H1 (cell line): Measurements from ENCODE around the gene PRG2.

Source experiments
- JUND ChIP-seq: IDR thresholded peaks from 2 replicates; pipeline ENCODE4 v1.6.1; 2011; ENCODE audit warnings: mild to moderate bottlenecking, improper control_type of control experiment, low read length
- POLR2AphosphoS5 ChIP-seq: IDR thresholded peaks from 2 replicates; pipeline ENCODE4 v1.6.1; 2011; ENCODE audit warnings: low read depth, low read length
- TAF7 ChIP-seq: optimal IDR thresholded peaks from 2 replicates; pipeline ENCODE3; 2011; ENCODE audit warnings: low read depth, mild to moderate bottlenecking, inconsistent platforms, low read length, moderate library complexity, borderline replicate concordance
- TF ChIP-seq, protein P1 (sequence below): IDR thresholded peaks from 2 replicates; pipeline ENCODE4 v1.6.1; 2012; ENCODE audit warnings: inconsistent platforms
- TF ChIP-seq, protein P2 (sequence below), 3 experiments: IDR thresholded peaks; 1 replicate in 2 of 3; 2 replicates in 1 of 3; pipeline versions ENCODE4 v1.5.1 to v1.6.1; 2011; ENCODE audit warnings: low read length in 3 of 3, mild to moderate bottlenecking in 3 of 3, inconsistent platforms in 2 of 3, low read depth in 1 of 3, moderate library complexity in 1 of 3; ENCODE audit not compliant: insufficient read depth in 1 of 3; ENCODE audit errors: control extremely low read depth in 1 of 3

DNA sequence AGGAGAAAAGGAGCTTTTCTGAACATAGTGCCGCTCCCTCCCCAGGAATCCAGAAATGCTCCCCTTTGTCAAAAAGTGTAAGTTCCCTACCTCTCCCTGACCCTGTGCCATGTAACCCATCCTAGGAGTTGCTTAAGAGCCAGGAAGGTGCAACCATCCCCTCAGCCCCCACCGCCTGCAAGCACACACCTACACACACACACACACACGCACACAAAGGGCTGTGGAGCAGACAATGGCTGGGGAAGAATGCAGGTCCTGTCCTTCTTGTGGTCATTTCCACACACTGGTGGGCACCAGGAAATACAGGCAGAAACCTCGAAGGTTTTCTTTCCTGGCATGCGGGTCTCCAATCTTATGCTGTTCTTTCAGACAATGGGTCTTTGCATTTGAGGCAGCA is 51.1 kb downstream of the PRG2 start:
- no peak for TF ChIP-seq TAF7
- TF ChIP-seq, protein P1, sequence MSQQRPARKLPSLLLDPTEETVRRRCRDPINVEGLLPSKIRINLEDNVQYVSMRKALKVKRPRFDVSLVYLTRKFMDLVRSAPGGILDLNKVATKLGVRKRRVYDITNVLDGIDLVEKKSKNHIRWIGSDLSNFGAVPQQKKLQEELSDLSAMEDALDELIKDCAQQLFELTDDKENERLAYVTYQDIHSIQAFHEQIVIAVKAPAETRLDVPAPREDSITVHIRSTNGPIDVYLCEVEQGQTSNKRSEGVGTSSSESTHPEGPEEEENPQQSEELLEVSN: no peak
- TF ChIP-seq, protein P2, sequence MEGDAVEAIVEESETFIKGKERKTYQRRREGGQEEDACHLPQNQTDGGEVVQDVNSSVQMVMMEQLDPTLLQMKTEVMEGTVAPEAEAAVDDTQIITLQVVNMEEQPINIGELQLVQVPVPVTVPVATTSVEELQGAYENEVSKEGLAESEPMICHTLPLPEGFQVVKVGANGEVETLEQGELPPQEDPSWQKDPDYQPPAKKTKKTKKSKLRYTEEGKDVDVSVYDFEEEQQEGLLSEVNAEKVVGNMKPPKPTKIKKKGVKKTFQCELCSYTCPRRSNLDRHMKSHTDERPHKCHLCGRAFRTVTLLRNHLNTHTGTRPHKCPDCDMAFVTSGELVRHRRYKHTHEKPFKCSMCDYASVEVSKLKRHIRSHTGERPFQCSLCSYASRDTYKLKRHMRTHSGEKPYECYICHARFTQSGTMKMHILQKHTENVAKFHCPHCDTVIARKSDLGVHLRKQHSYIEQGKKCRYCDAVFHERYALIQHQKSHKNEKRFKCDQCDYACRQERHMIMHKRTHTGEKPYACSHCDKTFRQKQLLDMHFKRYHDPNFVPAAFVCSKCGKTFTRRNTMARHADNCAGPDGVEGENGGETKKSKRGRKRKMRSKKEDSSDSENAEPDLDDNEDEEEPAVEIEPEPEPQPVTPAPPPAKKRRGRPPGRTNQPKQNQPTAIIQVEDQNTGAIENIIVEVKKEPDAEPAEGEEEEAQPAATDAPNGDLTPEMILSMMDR (IDR thresholded peaks at IDR 0.05; ENCODE audit: control extremely low read depth in 1 of 3, insufficient read depth in 1 of 3, low read depth in 1 of 3, low read length in 3 of 3): no peak
- no peak for TF ChIP-seq JUND
- TF ChIP-seq POLR2AphosphoS5: no peak
